SH-SY5Y (cell line): ENCODE results near the gene TBCD.

ENCODE experiments used
- GATA2 ChIP-seq: IDR thresholded peaks from 2 replicates; pipeline ENCODE4 v1.6.1; 2011; ENCODE audit warnings: mild to moderate bottlenecking, low read depth, low read length
- GATA3 ChIP-seq: IDR thresholded peaks from 2 replicates; pipeline ENCODE4 v1.6.1; 2011; ENCODE audit warnings: low read depth, mild to moderate bottlenecking, low read length, moderate library complexity

TBCD gene

DNA sequence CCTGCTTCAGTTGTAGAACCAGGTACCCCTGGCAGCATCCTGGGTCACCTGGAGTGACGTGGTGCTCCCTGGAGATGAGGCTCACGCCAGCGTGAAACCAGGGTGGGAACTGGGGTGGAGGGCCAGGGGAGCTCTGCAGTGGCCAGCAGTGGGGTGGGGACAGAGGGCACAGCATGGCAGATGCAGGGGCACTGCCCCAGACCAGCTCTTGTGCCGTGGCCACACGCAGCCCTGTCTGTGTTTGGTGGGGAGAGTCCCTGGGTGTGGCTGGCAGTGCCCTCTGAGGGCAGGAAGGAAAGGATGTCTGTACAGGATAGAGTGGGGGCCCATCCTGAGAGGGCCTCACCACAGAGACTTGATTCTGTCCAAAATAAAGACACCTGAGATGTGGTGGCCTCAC lies 63.5 kb downstream of the TBCD start:
- TF ChIP-seq GATA3, result no peak
- no peak for TF ChIP-seq GATA2

DNA sequence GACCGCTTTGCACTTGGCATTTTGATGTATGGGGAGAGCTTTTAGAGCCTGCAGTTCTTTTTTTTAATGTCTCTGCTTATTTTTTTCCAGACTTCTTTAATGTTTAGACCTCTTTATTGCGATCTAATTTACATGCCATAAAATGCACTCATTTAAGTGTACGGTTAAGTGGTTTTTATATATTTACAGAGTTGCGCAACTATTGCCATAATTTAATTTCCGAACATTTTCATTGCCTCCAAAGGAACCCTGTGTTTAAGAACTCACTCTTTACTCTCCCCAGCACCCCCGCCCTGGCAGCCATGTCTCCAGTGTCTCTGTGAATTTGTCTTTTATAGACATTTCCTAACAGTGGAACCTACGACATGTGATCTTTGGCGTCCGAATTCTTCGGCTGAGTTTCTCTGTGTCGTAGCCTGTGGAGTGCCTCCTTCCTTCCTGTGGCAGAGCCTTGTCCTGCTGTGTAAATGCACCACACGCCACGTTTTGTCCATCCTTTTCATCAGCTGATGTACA lies 64.0 kb downstream of the TBCD start:
- no peak for TF ChIP-seq GATA2
- TF ChIP-seq GATA3, result no peak

DNA sequence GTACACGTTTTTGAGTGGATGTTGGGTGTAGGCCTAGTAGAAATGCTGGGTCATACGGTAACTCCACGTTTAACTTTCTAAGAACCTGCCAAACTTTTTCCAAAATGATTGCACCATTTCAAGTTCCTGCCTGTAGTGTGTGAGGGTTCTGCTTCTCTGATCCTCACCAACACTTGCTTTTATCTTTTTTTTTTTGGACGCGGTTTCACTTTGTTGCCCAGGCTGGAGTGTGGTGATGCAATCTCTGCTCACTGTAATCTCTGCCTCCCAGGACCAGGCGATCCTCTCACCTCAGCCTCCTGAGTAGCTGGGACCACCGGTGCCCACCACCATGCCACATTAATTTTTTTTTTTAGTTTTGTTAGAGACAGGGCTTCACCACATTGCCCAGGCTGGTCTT lies 64.5 kb downstream of the TBCD start:
- no peak for TF ChIP-seq GATA2
- TF ChIP-seq GATA3, result no peak

DNA sequence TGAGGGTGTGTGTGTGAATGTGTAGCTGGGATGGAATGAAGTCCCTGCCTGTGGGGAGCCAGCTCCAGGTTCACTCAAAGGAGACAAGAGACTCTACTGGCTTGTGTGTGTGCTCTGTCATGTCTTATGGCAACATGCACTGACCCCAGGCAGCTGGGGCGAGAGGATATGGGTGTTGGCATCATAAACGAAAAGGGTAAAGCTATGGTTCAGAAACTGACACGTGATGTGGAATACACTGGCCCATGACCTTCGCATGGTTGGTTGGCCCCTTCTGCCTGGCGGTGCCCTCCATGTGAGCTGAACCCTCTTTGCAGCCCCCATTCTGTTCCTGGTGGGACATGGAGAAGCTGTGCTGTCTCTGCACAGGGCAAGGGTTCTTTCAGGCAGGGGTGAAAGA lies 66.1 kb downstream of the TBCD start:
- TF ChIP-seq GATA3, result no peak
- TF ChIP-seq GATA2, result no peak

DNA sequence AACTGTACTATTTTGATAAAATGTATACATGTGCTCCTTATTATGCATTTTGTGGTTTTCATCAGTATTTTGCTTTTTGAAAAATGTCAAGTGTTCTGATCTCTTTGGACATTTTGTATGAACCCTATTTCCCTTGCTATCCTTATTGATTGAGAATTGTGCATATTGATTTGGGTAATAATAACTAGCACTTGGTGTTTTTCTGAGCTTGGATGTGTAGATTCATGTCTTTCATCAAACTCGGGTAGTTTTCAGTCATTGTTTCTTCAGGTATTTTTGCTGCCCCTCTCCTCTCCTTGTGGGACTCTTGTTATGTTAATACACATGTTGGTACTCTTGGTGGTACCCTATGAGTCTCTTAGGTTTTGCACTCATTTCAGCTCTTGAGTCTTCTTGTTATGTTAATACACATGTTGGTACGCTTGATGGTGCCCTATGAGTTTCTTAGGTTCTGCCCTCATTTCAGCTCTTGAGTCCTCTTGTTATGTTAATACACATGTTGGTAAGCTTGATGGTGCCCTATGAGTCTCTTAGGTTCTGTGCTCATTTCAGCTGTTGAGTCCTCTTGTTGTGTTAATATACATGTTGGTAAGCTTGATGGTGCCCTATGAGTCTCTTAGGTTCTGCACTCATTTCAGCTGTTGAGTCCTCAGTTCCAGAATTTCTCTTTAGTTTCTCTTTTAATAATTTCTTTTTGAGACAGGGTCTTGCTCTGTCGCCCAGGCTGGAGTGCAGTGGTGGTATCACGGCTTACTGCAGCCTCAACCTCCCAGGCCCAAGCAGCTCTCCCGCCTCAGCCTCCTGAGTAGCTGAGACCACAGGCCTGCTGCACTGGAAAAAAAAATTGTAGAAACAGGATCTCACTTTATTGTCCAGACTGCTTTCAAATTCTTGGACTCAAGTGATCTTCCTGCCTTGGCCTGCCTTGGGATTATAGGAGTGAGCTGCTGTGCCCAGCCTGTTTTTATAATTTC lies 68.7 kb downstream of the TBCD start:
- TF ChIP-seq GATA3, result no peak
- TF ChIP-seq GATA2, result no peak

DNA sequence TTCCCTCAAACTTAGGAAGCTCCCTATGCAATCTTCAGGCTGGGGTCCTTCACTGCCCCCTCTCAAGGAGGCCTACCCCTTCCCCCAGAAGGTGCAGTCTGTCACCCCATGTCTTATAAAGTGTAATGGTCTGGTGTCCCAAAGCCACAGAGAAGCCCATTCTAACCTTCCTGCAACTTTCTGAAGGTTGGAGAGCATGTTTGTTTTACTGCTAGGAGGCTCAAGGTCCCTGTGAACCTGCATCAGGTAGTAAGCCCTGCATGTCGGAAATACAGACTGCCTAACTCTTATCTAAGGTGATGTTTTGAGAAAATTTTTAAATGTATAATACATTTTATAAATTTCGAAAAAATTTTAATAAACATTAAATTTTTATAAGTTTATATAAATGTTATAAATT lies 69.7 kb downstream of the TBCD start:
- TF ChIP-seq GATA3 (no peak), GATA2 (no peak)

DNA sequence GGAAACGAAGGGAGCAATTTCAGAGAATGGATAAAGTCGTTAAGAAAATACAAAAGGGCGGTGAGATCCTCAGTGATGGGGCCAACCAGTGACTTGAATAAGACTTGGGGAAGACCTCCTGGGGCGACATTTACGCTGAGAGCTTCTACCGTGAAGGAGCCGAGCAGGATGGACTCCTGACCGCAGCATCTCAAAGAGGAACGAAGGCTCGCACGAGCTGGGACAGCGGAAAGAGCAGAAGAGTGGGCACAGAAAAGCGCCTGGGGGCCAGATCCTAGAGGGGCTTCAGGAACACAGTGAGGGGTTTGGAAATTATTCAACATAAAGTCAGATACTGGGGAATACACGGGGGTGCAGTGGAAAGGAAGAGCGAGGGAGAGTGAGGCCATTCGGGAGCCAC lies 70.4 kb downstream of the TBCD start:
- TF ChIP-seq GATA2, result no peak
- TF ChIP-seq GATA3, result no peak

DNA sequence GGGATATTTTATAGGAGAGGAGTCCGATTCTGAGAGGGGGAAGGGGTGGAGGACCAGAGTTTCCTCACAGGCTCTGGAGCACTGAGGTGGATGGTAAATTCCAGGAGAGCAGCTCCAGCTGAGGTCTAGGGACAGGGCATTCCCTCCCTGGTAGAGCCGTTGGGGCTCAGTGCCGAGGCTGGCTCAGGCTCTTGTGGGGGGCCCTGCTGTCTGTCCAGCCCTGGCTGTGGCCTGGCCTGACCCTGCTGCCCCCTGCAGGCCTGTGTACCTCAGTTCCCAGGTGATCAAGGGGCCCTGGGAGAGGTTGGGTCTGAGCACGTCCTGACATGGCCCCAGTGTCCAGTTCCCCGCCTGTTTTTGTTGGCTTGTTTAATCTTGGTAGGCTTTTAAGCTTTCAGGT lies 71.1 kb downstream of the TBCD start:
- no peak for TF ChIP-seq GATA3
- TF ChIP-seq GATA2, result no peak

DNA sequence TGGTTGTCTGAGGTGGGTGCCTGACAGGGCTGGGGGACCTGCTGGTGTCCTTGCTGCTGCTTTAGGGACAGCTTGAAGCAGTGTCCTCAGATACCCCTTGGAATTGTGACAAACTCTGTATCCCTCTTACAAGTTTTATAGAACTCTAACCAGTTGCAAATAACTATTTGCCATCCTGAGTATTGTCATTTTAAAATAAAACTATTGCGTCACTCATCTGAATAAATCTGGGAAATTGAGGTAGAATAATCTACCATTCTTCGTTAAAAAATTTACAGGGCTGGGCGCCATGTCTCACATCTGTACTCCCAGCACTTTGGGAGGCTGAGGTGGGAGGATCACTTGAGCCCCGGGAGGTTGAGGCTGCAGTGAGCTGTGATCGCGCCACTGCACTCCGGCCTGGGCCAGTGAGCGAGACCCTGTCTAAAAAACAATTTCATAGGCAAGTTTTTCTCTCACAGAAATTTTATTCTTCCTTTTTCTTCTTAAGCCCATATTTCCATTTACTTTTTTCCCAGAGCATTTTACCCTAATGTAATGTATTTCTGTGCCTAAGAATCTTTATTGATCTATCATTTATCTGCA lies 73.8 kb downstream of the TBCD start:
- TF ChIP-seq GATA2 (no peak), GATA3 (no peak)

DNA sequence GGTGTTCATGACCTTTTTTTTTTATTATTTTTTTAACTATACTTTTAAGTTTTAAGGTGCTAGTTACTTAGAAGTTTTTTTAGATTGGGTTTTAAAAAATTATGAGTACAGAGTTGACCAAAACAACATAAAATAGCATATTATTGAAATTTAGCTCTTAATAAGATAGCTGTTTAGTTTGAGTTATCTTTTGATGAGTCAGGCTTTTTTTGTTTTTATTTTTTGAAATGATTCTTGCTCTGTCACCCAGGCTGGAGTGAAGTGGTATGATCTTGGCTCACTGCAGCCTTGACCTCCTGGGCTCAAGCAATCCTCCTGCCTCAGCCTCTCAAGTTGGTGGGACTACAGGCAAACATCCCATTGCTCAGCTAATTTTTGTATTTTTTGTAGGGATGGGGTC lies 74.3 kb downstream of the TBCD start:
- no peak for TF ChIP-seq GATA3
- TF ChIP-seq GATA2, result no peak

DNA sequence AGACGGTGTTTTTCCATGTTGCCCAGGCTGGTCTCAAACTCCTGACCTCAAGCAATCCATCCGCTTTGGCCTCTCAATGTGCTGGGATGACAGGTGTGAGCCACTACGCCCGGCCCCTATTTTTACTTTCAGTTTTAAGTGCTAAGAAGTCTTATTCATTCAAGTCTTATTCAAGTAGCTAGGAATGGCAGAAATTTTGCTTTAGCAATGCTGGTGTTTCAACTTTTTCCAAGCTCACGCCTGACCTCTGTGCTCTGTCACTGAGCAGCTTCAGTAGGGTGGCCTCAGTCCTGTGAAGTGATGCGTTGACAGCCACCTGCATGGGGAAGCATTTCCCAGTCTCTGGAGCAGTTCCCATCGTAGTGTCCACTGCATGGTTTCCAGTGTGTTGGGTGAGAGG lies 75.1 kb downstream of the TBCD start:
- no peak for TF ChIP-seq GATA3
- no peak for TF ChIP-seq GATA2

DNA sequence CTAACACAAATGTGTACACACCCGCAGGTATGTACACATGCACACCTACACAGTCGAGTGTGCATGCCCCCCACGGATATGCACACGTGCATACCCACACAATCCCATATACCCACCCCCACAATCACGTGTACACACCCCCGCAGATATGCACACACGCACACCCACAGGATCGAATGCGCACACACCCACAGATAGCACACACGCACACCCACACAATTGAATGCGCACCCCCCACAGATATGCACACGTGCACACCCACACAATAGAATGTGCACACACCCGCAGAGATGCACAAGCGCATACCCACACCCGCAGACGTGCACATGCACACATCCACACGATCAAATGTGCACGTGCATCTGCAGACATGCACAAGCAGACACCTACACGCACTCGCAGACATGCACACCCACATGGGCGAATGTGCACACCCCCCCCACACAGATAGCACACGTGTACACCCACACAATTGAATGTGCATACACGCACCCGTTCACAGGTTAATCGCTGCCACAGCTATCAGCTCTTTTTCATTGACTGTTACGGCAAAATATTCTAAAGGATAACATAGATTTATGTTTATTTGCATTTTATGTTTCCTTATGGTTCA lies 77.1 kb downstream of the TBCD start:
- TF ChIP-seq GATA2, result no peak
- no peak for TF ChIP-seq GATA3

DNA sequence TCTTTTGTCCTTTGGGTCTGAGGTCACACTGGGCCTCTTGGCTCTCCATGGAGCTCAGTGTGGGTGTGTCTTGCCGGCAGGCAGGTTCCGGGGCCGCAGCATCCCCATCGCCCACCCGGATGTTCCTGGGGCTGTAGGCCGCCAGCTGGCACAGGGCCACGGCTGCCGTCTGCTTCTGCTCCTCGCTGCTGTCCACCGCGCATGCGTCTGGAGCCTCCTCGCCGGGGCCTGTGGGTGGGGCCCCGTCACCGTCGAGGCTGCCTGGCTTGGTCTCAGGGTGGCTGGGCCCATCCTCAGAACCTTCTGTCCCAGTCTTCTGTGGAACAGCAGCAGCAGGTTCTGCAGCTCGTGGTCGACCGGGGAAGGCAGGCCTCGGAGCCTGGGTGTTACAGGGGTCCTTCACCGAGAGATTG lies 78.4 kb downstream of the TBCD start:
- TF ChIP-seq GATA3 (no peak), GATA2 (no peak)

DNA sequence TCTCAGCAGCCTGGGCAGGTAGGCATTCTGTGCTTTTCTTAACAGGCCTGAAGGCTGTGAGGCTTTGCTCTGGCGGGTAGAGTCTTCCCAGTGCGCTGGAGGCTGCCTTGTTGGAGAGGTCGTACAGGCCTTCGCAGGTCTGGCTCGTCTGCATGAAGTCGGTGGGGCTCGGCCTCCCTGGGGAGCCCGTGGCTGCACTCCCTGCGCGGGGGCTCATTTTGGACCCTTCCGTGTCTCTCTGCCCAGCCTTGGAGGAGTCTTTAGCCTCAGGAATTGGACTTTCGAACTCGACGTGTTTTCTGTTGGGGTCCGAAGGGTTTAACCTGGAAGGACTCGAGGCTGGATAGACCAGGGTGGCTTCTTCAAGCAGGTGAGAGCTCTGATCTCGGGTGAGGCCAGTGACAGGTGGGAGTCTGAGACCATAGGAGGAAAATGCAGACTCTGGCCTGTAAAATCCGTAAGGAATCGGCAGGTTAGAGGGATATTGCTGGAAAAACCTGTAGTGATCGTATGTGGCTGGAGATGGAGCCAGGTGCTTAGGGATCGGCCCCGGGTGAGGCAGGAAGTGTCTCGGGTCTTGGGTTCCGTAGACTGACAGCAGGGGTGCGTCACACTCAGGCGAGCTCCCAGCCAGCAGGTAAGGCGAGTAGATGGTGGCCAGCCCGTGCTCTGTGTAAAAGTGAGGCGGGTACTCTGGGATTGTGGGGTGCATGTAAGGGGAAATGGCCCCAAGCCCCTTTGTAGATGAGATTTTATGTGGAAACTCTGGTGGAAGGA lies 79.4 kb downstream of the TBCD start:
- TF ChIP-seq GATA2, result no peak
- TF ChIP-seq GATA3, result no peak

DNA sequence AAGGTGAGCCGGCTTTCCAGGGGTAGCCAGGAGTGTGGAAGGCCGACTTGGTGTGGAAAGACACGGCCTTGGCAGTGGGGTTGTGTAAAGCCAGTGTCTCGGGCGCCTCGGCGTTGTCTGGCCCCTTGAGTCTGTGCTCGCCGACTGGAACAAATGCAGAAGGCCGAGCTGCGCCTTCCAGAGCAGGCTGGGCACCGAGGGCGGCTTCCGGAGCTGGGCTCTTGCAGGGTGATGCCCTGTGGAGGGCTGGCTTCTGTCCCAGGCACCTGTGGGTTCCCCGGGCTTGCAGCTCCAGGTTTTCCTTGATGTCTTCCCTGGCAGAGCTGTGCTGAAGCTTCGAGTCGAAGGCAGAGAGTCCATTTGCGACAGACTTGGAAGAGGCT lies 79.9 kb downstream of the TBCD start:
- TF ChIP-seq GATA2 (no peak), GATA3 (no peak)

DNA sequence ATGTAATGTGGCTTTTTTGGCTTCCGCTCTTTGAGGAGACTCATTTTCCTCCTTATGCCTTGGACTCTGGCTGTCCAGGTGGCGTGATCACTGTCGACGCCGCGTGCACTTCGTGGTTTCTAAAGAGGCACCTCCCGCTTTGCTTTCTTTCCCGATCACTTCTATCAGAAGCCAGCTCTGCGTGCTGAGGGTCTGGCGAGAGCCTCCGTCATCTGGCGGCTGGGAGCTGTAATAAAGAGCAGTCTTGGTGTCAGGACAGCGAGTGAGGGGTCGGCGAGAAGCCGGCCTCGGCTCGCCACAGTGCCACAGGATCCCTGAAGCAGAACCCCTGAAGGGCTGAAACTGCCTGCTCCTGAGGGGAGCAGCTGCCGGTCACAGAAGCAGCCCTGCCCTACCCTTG lies 80.5 kb downstream of the TBCD start:
- TF ChIP-seq GATA2, result no peak
- no peak for TF ChIP-seq GATA3
